ENCODE results near the gene AK4. TPM values are rescaled to one million over a fixed set of nuclear protein-coding genes. Genes with fewer than 3 reads are reported as not detected.
"Not testable (repeated sequence)": the region's sequence is repeated elsewhere in the genome, so short reads cannot be mapped to it uniquely, and the experiment has no call there.

The AK4 gene
- 2.5 TPM for polyA plus RNA-seq (2013, experiment 1 of 2)
- 2.8 TPM for polyA plus RNA-seq (2013, experiment 2 of 2)

GRCh38 chr1:65148178-65148547, at the start of gene AK4:
Gene AK4, plus strand, starts transcription at chr1:65148203. Its CDS starts 205 bp downstream, at chr1:65148408.
- peak within 1 kb of the TSS; percentile 91 for H3K23ac ChIP-seq (ENCODE audit: low read depth, low read length, poor library complexity)
- no CpG with 5 or more reads among the region's 33 CpGs for WGBS, 2 donors (ENCODE audit: extremely low coverage in 2 of 2, insufficient read length in 2 of 2, insufficient replicate concordance in 1 of 2)
- peak within 1 kb of the TSS; percentile 35 for H2BK12ac ChIP-seq (ENCODE audit: low read length)
- H3K36me3 ChIP-seq (replicated peaks in 1 of 2; ENCODE audit: control insufficient read depth in 2 of 2, insufficient read depth in 2 of 2, low read length in 2 of 2); H3K27ac ChIP-seq (replicated peaks; ENCODE audit: low read length); H2BK120ac ChIP-seq (ENCODE audit: low read depth, low read length); H3K9me3 ChIP-seq (replicated peaks in 1 of 2; ENCODE audit: control insufficient read depth in 2 of 2, insufficient read depth in 1 of 2, low read depth in 1 of 2, low read length in 2 of 2); H3K79me1 ChIP-seq (ENCODE audit: low read depth, low read length); H3K4me1 ChIP-seq (ENCODE audit: control insufficient read depth in 2 of 2, insufficient read depth in 1 of 2, low read depth in 1 of 2, low read length in 2 of 2); H3K4ac ChIP-seq (ENCODE audit: low read length); DNase-seq (ENCODE audit: low spot score); H4K91ac ChIP-seq (ENCODE audit: low read depth, low read length, poor library complexity); H2AK5ac ChIP-seq (ENCODE audit: low read depth, low read length): not testable (repeated sequence)
- H3K4me3 ChIP-seq (ENCODE audit: low read length in 2 of 2): peak within 1 kb of the TSS; percentile 45 to 89
- H3K27me3 ChIP-seq (ENCODE audit: control insufficient read depth in 3 of 3, insufficient read depth in 3 of 3, low read depth in 1 of 3, low read length in 3 of 3): peaks cover 11 to 67% (median 49%) of the 10 kb centered on the region in 3 experiments
- peak within 1 kb of the TSS; percentile 56 for H3K14ac ChIP-seq (ENCODE audit: low read length)
- H2BK15ac ChIP-seq (ENCODE audit: low read length): peak within 1 kb of the TSS; percentile 94
- peak within 1 kb of the TSS; percentile 100 for H3K4me2 ChIP-seq (ENCODE audit: insufficient read depth, low read length, poor library complexity, severe bottlenecking)
- peak within 1 kb of the TSS; percentile 92 for H3K18ac ChIP-seq (ENCODE audit: low read length)
- H2AFZ ChIP-seq (ENCODE audit: low read length): peak within 1 kb of the TSS; percentile 97
- peak within 1 kb of the TSS; percentile 86 for H3K9ac ChIP-seq (ENCODE audit: low read depth, low read length, poor library complexity)
- H2BK5ac ChIP-seq (ENCODE audit: low read length): peak within 1 kb of the TSS; percentile 61
- peak within 1 kb of the TSS; percentile 32 for H4K8ac ChIP-seq (ENCODE audit: low read depth, low read length)

GRCh38 chr1:65103807-65104206, 44.2 kb upstream of the AK4 start:
- Histone ChIP-seq H2BK120ac (ENCODE audit: low read depth, low read length) (no peak overlapping the region), H3K4me3 (ENCODE audit: low read length in 2 of 2) (peak overlapping the region in 1 of 2 donors; percentile 4), H3K9me3 (replicated peaks in 1 of 2; ENCODE audit: control insufficient read depth in 2 of 2, insufficient read depth in 1 of 2, low read depth in 1 of 2, low read length in 2 of 2) (peaks cover 0 to 2% of the 10 kb centered on the region in 2 donors), H3K27ac (replicated peaks; ENCODE audit: low read length) (no peak overlapping the region), H3K9ac (ENCODE audit: low read depth, low read length, poor library complexity) (no peak overlapping the region), H3K36me3 (replicated peaks in 1 of 2; ENCODE audit: control insufficient read depth in 2 of 2, insufficient read depth in 2 of 2, low read length in 2 of 2) (no peaks in the 10 kb centered on the region), H3K27me3 (ENCODE audit: control insufficient read depth in 3 of 3, insufficient read depth in 3 of 3, low read depth in 1 of 3, low read length in 3 of 3) (no peaks in the 10 kb centered on the region), H3K4ac (ENCODE audit: low read length) (no peak overlapping the region), H3K79me1 (ENCODE audit: low read depth, low read length) (no peaks in the 10 kb centered on the region), H2BK5ac (ENCODE audit: low read length) (no peak overlapping the region), H2AK5ac (ENCODE audit: low read depth, low read length) (no peak overlapping the region), H4K91ac (ENCODE audit: low read depth, low read length, poor library complexity) (no peak overlapping the region), H3K23ac (ENCODE audit: low read depth, low read length, poor library complexity) (no peak overlapping the region), H2AFZ (ENCODE audit: low read length) (no peak overlapping the region), H3K4me2 (ENCODE audit: insufficient read depth, low read length, poor library complexity, severe bottlenecking) (no peak overlapping the region), H3K14ac (ENCODE audit: low read length) (no peak overlapping the region), H2BK15ac (ENCODE audit: low read length) (no peak overlapping the region), H3K18ac (ENCODE audit: low read length) (no peak overlapping the region), H3K4me1 (ENCODE audit: control insufficient read depth in 2 of 2, insufficient read depth in 1 of 2, low read depth in 1 of 2, low read length in 2 of 2) (no peaks in the 10 kb centered on the region), H2BK12ac (ENCODE audit: low read length) (no peak overlapping the region), H4K8ac (ENCODE audit: low read depth, low read length) (no peak overlapping the region)
- whole genome bisulfite sequencing, 2 donors (ENCODE audit: extremely low coverage in 2 of 2, insufficient read length in 2 of 2, insufficient replicate concordance in 1 of 2): no CpG with 5 or more reads among the region's 3 CpGs
- DNase-seq (ENCODE audit: low spot score): no peak

- Histone ChIP-seq H3K14ac (ENCODE audit: low read length) (no peak overlapping the region), H2BK12ac (ENCODE audit: low read length) (no peak overlapping the region), H3K9ac (ENCODE audit: low read depth, low read length, poor library complexity) (no peak overlapping the region), H2BK5ac (ENCODE audit: low read length) (no peak overlapping the region), H2BK15ac (ENCODE audit: low read length) (no peak overlapping the region), H2AFZ (ENCODE audit: low read length) (peak overlapping the region; percentile 39), H3K4me1 (ENCODE audit: control insufficient read depth in 2 of 2, insufficient read depth in 1 of 2, low read depth in 1 of 2, low read length in 2 of 2) (no peaks in the 10 kb centered on the region), H3K18ac (ENCODE audit: low read length) (no peak overlapping the region), H2BK120ac (ENCODE audit: low read depth, low read length) (no peak overlapping the region), H4K91ac (ENCODE audit: low read depth, low read length, poor library complexity) (no peak overlapping the region), H3K4ac (ENCODE audit: low read length) (no peak overlapping the region), H3K4me3 (ENCODE audit: low read length in 2 of 2) (no peak overlapping the region), H3K27ac (replicated peaks; ENCODE audit: low read length) (no peak overlapping the region), H3K9me3 (replicated peaks in 1 of 2; ENCODE audit: control insufficient read depth in 2 of 2, insufficient read depth in 1 of 2, low read depth in 1 of 2, low read length in 2 of 2) (peaks cover 0 to 2% of the 10 kb centered on the region in 2 donors), H3K23ac (ENCODE audit: low read depth, low read length, poor library complexity) (no peak overlapping the region), H3K27me3 (ENCODE audit: control insufficient read depth in 3 of 3, insufficient read depth in 3 of 3, low read depth in 1 of 3, low read length in 3 of 3) (no peaks in the 10 kb centered on the region), H2AK5ac (ENCODE audit: low read depth, low read length) (no peak overlapping the region), H3K4me2 (ENCODE audit: insufficient read depth, low read length, poor library complexity, severe bottlenecking) (no peak overlapping the region), H3K36me3 (replicated peaks in 1 of 2; ENCODE audit: control insufficient read depth in 2 of 2, insufficient read depth in 2 of 2, low read length in 2 of 2) (no peaks in the 10 kb centered on the region), H4K8ac (ENCODE audit: low read depth, low read length) (no peak overlapping the region), H3K79me1 (ENCODE audit: low read depth, low read length) (no peaks in the 10 kb centered on the region)
- DNase-seq (ENCODE audit: low spot score): no peak
- WGBS, 2 donors (ENCODE audit: extremely low coverage in 2 of 2, insufficient read length in 2 of 2, insufficient replicate concordance in 1 of 2): no CpG with 5 or more reads among the region's 1 CpG
Observed at GRCh38 chr1:65104854-65105534, 43.0 kb upstream of the AK4 start.

GRCh38 chr1:65105596-65105995, 42.4 kb upstream of the AK4 start:
- H2BK15ac ChIP-seq (ENCODE audit: low read length): no peak overlapping the region
- no peaks in the 10 kb centered on the region for H3K27me3 ChIP-seq (ENCODE audit: control insufficient read depth in 3 of 3, insufficient read depth in 3 of 3, low read depth in 1 of 3, low read length in 3 of 3)
- no peak overlapping the region for H3K14ac ChIP-seq (ENCODE audit: low read length)
- H3K23ac ChIP-seq (ENCODE audit: low read depth, low read length, poor library complexity): no peak overlapping the region
- no peak overlapping the region for H2AFZ ChIP-seq (ENCODE audit: low read length)
- H3K27ac ChIP-seq (replicated peaks; ENCODE audit: low read length): no peak overlapping the region
- H2BK5ac ChIP-seq (ENCODE audit: low read length): no peak overlapping the region
- no CpG with 5 or more reads among the region's 4 CpGs for WGBS, 2 donors (ENCODE audit: extremely low coverage in 2 of 2, insufficient read length in 2 of 2, insufficient replicate concordance in 1 of 2)
- no peaks in the 10 kb centered on the region for H3K4me1 ChIP-seq (ENCODE audit: control insufficient read depth in 2 of 2, insufficient read depth in 1 of 2, low read depth in 1 of 2, low read length in 2 of 2)
- no peak overlapping the region for H2AK5ac ChIP-seq (ENCODE audit: low read depth, low read length)
- no peak overlapping the region for H3K4ac ChIP-seq (ENCODE audit: low read length)
- no peak overlapping the region for H3K9ac ChIP-seq (ENCODE audit: low read depth, low read length, poor library complexity)
- H4K91ac ChIP-seq (ENCODE audit: low read depth, low read length, poor library complexity): no peak overlapping the region
- H3K4me2 ChIP-seq (ENCODE audit: insufficient read depth, low read length, poor library complexity, severe bottlenecking): no peak overlapping the region
- no peak overlapping the region for H4K8ac ChIP-seq (ENCODE audit: low read depth, low read length)
- no peak overlapping the region for H2BK120ac ChIP-seq (ENCODE audit: low read depth, low read length)
- H3K18ac ChIP-seq (ENCODE audit: low read length): no peak overlapping the region
- no peaks in the 10 kb centered on the region for H3K79me1 ChIP-seq (ENCODE audit: low read depth, low read length)
- peaks cover 0 to 2% of the 10 kb centered on the region in 2 donors for H3K9me3 ChIP-seq (replicated peaks in 1 of 2; ENCODE audit: control insufficient read depth in 2 of 2, insufficient read depth in 1 of 2, low read depth in 1 of 2, low read length in 2 of 2)
- no peak for DNase-seq (ENCODE audit: low spot score)
- H3K36me3 ChIP-seq (replicated peaks in 1 of 2; ENCODE audit: control insufficient read depth in 2 of 2, insufficient read depth in 2 of 2, low read length in 2 of 2): no peaks in the 10 kb centered on the region
- no peak overlapping the region for H2BK12ac ChIP-seq (ENCODE audit: low read length)
- no peak overlapping the region for H3K4me3 ChIP-seq (ENCODE audit: low read length in 2 of 2)
